Esophagus muscularis mucosa (tissue), 4 donors: ENCODE measurements around the gene RNF149.
"Not testable (repeated sequence)": the region's sequence is repeated elsewhere in the genome, so short reads cannot be mapped to it uniquely, and the experiment has no call there.

ENCODE experiments used
- EP300 ChIP-seq: sonication (generic); formaldehyde crosslinking; IDR thresholded peaks from one replicate; pipeline ENCODE4 v1.6.1; 2017; ENCODE audit warnings: antibody characterized with exemption
- POLR2A ChIP-seq: fragments of 450-650 bp; IDR thresholded peaks from one replicate; pipeline ENCODE4 v1.6.1; 2017; ENCODE audit warnings: antibody characterized with exemption, moderate library complexity, mild to moderate bottlenecking, low read depth
- POLR2AphosphoS5 ChIP-seq, 2 donors: sonication (generic); formaldehyde crosslinking; IDR thresholded peaks; one replicate each; pipeline ENCODE4 v1.6.1; 2017; ENCODE audit warnings: antibody characterized with exemption in 2 of 2
- TF ChIP-seq, protein P1 (sequence below), 3 experiments: fragments of 200-600 bp in 2 of 3; fragments of 450-650 bp in 1 of 3; sonication (generic) in 2 of 3; IDR thresholded peaks; one replicate each; pipeline ENCODE4 v1.5.1; 2017 to 2019; ENCODE audit warnings: antibody characterized with exemption in 3 of 3, mild to moderate bottlenecking in 2 of 3, moderate library complexity in 1 of 3

DNA sequence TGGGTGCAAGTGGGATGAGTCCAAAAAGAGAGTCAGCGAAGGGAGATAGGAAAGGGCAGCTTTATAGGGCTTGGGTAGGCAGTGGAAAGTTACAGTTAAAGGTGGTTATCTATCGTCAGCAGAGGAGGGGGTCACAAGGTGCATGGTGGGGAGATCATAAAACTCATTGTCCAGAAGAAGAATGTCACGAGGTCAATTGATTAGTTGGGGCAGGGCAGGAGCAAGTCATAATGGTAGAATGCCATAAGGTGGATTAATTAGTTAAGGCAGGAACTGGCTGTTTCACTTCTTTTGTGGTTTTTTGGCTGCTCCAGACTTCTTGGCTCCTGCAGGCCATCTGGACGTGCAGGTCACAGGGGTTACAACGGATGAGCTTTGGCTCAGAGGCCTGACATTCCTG is 59.7 kb downstream of the RNF149 start:
- TF ChIP-seq, protein P1, sequence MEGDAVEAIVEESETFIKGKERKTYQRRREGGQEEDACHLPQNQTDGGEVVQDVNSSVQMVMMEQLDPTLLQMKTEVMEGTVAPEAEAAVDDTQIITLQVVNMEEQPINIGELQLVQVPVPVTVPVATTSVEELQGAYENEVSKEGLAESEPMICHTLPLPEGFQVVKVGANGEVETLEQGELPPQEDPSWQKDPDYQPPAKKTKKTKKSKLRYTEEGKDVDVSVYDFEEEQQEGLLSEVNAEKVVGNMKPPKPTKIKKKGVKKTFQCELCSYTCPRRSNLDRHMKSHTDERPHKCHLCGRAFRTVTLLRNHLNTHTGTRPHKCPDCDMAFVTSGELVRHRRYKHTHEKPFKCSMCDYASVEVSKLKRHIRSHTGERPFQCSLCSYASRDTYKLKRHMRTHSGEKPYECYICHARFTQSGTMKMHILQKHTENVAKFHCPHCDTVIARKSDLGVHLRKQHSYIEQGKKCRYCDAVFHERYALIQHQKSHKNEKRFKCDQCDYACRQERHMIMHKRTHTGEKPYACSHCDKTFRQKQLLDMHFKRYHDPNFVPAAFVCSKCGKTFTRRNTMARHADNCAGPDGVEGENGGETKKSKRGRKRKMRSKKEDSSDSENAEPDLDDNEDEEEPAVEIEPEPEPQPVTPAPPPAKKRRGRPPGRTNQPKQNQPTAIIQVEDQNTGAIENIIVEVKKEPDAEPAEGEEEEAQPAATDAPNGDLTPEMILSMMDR (IDR thresholded peaks at IDR 0.05), result not testable (repeated sequence)
- TF ChIP-seq EP300; POLR2A; POLR2AphosphoS5 (IDR thresholded peaks at IDR 0.05): not testable (repeated sequence)
